Bronchial epithelial cell (primary cell): ENCODE measurements around the gene KDSR. TPM values are rescaled to one million over a fixed set of nuclear protein-coding genes. Genes with fewer than 3 reads are reported as not detected.

Experiments
- DNase-seq: peaks from one replicate; pipeline ENCODE4 v3.0.0-alpha.2; 2010; ENCODE audit warnings: low read depth
- FAIRE-seq: peaks from 2 replicates; lab custom pipeline; 2011; peaks lifted over from hg19 to GRCh38; lab: Jason Lieb, UNC
- H3K27me3 ChIP-seq: 2 replicates; pipeline ENCODE4 v1.5.1; 2011; ENCODE audit warnings: low read length; ENCODE audit not compliant: control insufficient read depth, insufficient read depth
- H3K36me3 ChIP-seq: 2 replicates; pipeline ENCODE4 v1.5.1; 2011; ENCODE audit warnings: low read length; ENCODE audit not compliant: control insufficient read depth, insufficient read depth
- H3K4me3 ChIP-seq: 2 replicates; pipeline ENCODE4 v1.5.1; 2011; ENCODE audit warnings: mild to moderate bottlenecking, low read depth, low read length, control low read depth
- CTCF ChIP-seq: IDR thresholded peaks from 2 replicates; pipeline ENCODE4 v1.5.1; 2011; ENCODE audit warnings: mild to moderate bottlenecking, moderate library complexity, low read length, control low read depth, inconsistent platforms; ENCODE audit not compliant: insufficient read depth, severe bottlenecking
- total RNA-seq: library from RNA; depleted of rRNA; stranded (reverse); fragments of >200 nt; gene quantifications from 2 replicates; pipeline ENCODE4 v1.2.1, GENCODE V29; 2014

KDSR gene
- total RNA-seq, 1 donor from 2014 or later = 40.5 TPM

- peaks cover 18% of the 10 kb centered on the region for H3K36me3 ChIP-seq
- FAIRE-seq (no peak), DNase-seq (no peak)
- no peak for TF ChIP-seq CTCF
- no peaks in the 10 kb centered on the region for H3K27me3 ChIP-seq
- H3K4me3 ChIP-seq = no peak overlapping the region
Measured at GRCh38 chr18:63348508-63349136, 18.4 kb downstream of the KDSR start.

- no peak for TF ChIP-seq CTCF
- Histone ChIP-seq H3K36me3 (peaks cover 17% of the 10 kb centered on the region), H3K4me3 (no peak overlapping the region), H3K27me3 (no peaks in the 10 kb centered on the region)
- DNase-seq (peak; percentile 67), FAIRE-seq (no peak)
Measured at GRCh38 chr18:63346480-63347183, 20.4 kb downstream of the KDSR start.

GRCh38 chr18:63346031-63346430 lies 21.0 kb downstream of the KDSR start:
- H3K36me3 ChIP-seq = peaks cover 16% of the 10 kb centered on the region
- FAIRE-seq = no peak

GRCh38 chr18:63344918-63345317 lies 22.1 kb downstream of the KDSR start:
- H3K27me3 ChIP-seq = no peaks in the 10 kb centered on the region
- no peak overlapping the region for H3K4me3 ChIP-seq
- H3K36me3 ChIP-seq = peaks cover 15% of the 10 kb centered on the region
- FAIRE-seq (peak; percentile 60), DNase-seq (no peak)
- no peak for TF ChIP-seq CTCF

More at GRCh38 chr18:63346031-63346430, 21.0 kb downstream of the KDSR start:
- DNase-seq = peak; percentile 88
- Histone ChIP-seq H3K4me3 (no peak overlapping the region), H3K27me3 (no peaks in the 10 kb centered on the region)
- TF ChIP-seq CTCF = no peak

- peaks cover 16% of the 10 kb centered on the region for H3K36me3 ChIP-seq
- no peak overlapping the region for H3K4me3 ChIP-seq
- no peaks in the 10 kb centered on the region for H3K27me3 ChIP-seq
- DNase-seq (no peak), FAIRE-seq (no peak)
- no peak for TF ChIP-seq CTCF
Measured at GRCh38 chr18:63344263-63344662, 22.7 kb downstream of the KDSR start.
